Esophagus mucosa (tissue), 1 donor: Measurements from ENCODE around the gene METTL24. TPM values are rescaled to one million over a fixed set of nuclear protein-coding genes. Genes with fewer than 3 reads are reported as not detected.
"Not testable (repeated sequence)": the region's sequence is repeated elsewhere in the genome, so short reads cannot be mapped to it uniquely, and the experiment has no call there.

ENCODE experiments used
- ATAC-seq: fragments of 200-7000 bp; cut with Tn5 transposase; one replicate; pipeline ENCODE4 v1.9.1; 2020
- total RNA-seq: library from RNA; stranded (reverse); gene quantifications from one replicate; pipeline ENCODE4 v1.2.4, GENCODE V29; 2023
- donor health status: DM: yes; HTN: yes; CAD: no.

METTL24 gene
- total RNA-seq, 1 donor from 2014 or later = not detected

GRCh38 chr6:110359556-110359955, 1.4 kb upstream of the METTL24 start:
- no peak for ATAC-seq

DNA sequence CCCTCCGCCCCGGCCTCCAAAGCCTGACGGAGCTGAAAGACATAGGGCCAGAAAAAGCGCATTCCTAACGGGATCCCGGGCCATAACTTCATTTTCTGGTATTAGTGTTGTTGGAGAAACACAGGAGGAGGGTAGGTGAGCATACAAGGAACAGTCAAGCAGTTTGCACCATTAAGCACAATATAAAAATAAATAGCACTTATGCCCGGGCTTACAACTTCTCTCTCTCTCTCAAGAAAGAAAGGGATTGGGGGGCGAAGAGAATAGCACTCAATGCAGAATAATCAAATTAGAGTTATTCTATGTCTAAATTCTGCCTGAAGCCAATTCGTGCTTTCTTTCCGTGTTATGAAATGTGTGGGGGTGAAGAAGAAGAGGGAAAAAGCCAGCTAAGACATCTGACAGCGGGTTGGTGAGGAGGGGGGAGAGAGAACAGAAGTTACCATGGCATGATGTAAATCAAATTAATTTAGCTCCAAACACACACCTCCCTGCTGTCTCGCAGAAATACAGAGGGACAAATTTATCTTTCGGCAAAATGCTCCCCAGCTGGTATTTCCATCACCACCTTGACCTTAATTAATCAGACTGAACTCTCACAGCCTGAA, 508 bp upstream of the METTL24 start:
- no peak for ATAC-seq

GRCh38 chr6:110357298-110357663, 868 bp downstream of the METTL24 start:
- ATAC-seq = no peak

GRCh38 chr6:110356778-110357177, 1.4 kb downstream of the METTL24 start:
- ATAC-seq = no peak

- no peak for ATAC-seq
Measured at GRCh38 chr6:110355727-110356126, 2.4 kb downstream of the METTL24 start.

DNA sequence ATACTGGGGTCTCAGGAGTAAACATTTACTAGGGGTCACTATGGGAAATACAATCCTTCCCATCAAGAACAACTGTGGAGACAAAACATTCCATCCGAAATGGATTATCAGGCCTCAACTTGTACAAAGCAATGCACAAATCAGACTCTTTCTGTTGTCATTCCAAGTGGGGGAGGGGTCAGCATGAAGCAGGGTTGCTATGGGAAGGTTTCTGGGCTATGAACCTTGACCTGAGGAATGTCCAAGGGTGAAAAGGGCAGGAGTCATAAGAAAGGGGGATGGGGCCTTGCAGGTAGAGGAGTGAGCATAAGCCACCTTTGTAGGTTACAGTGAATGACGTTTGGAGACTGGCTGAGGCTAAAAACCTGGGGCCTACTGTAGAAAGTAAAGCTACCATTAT, 3.1 kb downstream of the METTL24 start:
- ATAC-seq = no peak

DNA sequence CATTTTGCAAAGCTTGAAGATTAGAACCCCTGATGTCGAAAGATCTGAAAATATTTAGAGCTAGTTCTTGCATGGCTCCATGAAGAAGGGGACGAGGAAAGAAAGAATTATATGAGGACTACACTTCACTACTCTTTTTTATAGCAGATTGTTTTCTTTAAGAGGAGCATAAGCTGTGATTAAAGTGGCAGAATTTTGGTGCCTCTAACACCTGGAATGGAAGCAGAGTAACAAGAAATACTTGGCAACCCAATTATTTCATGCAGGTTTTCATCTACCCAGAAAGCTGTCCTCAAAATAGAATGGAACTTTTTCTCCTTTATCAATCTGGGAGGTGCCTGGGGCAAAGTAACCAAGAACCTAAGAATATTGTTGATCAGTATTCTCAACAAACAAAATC, 4.0 kb downstream of the METTL24 start:
- no peak for ATAC-seq

- no peak for ATAC-seq
Measured at GRCh38 chr6:110353457-110354001, 4.6 kb downstream of the METTL24 start.

- no peak for ATAC-seq
Measured at GRCh38 chr6:110352563-110353262, 5.4 kb downstream of the METTL24 start.

GRCh38 chr6:110351986-110352385, 6.2 kb downstream of the METTL24 start:
- ATAC-seq = no peak

- ATAC-seq = no peak
Measured at GRCh38 chr6:110351546-110351945, 6.6 kb downstream of the METTL24 start.

- ATAC-seq = not testable (repeated sequence)
Measured at GRCh38 chr6:110350593-110350992, 7.6 kb downstream of the METTL24 start.

GRCh38 chr6:110348961-110349690, 9.0 kb downstream of the METTL24 start:
- ATAC-seq = no peak

GRCh38 chr6:110345025-110345424, 13.1 kb downstream of the METTL24 start:
- ATAC-seq = no peak

- no peak for ATAC-seq
Measured at GRCh38 chr6:110342759-110343158, 15.4 kb downstream of the METTL24 start.

GRCh38 chr6:110341663-110342596, 16.2 kb downstream of the METTL24 start:
- no peak for ATAC-seq

GRCh38 chr6:110341067-110341466, 17.1 kb downstream of the METTL24 start:
- ATAC-seq = no peak

- ATAC-seq = no peak
Measured at GRCh38 chr6:110340392-110340965, 17.7 kb downstream of the METTL24 start.

DNA sequence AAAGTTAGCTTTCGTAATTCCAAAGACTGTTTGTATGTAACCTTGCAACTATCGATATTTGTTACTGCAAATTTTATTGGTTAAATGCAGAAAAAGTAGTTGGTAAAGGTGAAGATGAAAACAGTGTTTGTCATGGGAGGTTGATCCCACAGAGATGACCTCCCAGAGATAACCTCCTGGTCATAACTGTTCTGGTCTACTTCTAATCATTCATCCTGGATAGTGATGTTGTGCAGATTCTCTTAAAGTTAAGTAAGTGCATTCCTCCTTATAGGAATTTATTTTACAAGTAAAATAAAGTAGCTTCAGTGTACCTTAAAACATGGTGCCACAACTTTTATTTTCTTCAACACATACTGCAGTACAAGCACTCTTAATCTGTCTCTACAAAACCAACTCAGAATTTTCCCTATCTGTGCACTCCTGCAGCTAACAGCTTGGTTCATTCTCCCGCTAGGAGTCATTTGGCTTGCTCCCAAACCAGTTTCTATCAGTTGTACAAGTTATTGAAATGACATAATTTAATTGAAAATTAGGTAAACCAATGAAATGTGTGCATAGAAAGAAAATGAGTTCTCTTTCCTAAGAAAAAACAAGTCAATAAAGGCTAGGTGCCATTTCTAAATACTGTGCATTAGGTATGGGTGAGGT, 19.2 kb downstream of the METTL24 start:
- no peak for ATAC-seq

GRCh38 chr6:110337486-110337885, 20.7 kb downstream of the METTL24 start:
- ATAC-seq = no peak

DNA sequence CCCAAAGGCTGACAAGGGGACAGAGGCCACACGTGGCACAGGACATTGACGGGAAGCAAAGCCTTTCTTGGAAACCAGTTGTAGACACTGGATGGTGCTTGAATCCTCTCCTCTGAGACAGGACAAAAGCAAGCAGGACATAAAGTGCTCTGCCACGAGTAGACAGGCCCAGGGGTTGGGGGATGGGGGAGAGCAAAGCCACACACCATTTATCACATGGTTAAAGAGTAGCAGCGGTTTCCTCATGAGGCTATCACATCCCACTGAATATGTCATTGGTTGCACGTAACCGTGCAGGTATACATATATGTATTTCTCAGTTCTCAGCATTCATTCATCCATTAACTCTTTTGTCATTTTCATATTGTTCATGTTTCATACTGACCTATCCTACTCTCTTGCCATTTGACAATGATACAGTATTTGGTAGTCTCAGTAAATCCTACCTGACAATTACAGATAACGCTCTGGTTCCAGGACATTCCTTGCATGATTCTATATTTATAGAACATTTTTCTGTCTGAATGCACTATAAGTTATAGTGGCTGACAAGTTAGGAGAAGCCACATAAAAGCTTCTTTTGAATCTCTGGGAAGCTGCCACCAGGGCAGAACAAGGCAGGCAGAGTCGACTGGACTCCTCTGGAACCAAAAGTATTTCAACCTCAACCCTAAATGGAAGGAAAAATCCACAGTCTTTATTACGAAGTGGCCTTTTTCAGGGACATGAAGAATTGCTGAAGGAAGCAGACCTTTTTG, 23.5 kb downstream of the METTL24 start:
- ATAC-seq = no peak
